Adrenal gland (tissue), 12 donors: ENCODE results near the gene DNAJC8. TPM values are rescaled to one million over a fixed set of nuclear protein-coding genes. Genes with fewer than 3 reads are reported as not detected.
A peak's percentile ranks its signal among the peaks of the same experiment; 100 is the strongest.

ENCODE experiments used
- DNase-seq, 7 donors: peaks; one replicate each; pipeline ENCODE4 v3.0.0-alpha.2; 2019 to 2020
- H3K27ac ChIP-seq, 5 donors: fragments of 200-600 bp; sonication (generic) in 4 of 5; 1 replicate in 3 of 5; 2 replicates in 2 of 5; pipeline versions ENCODE4 v1.5.1 to v1.8.0; 2016 to 2020; ENCODE audit warnings: mild to moderate bottlenecking in 1 of 5
- H3K27me3 ChIP-seq: fragments of 200-600 bp; 2 replicates; pipeline ENCODE4 v1.8.0; 2021
- H3K36me3 ChIP-seq, 2 donors: fragments of 200-600 bp; replicated peaks in 1 of 2; 1 replicate in 1 of 2; 2 replicates in 1 of 2; pipeline versions ENCODE4 v1.5.1 to v1.8.0; 2018 to 2022
- H3K4me1 ChIP-seq, 2 donors: fragments of 200-600 bp; replicated peaks in 1 of 2; 1 replicate in 1 of 2; 2 replicates in 1 of 2; pipeline versions ENCODE4 v1.5.1 to v1.8.0; 2018 to 2021
- H3K4me3 ChIP-seq, 4 donors: fragments of 200-600 bp; sonication (generic) in 3 of 4; one replicate each; pipeline ENCODE4 v1.5.1; 2016 to 2018
- H3K9me3 ChIP-seq, 3 donors: fragments of 200-600 bp; sonication (generic) in 1 of 3; replicated peaks in 1 of 3; 1 replicate in 2 of 3; 2 replicates in 1 of 3; pipeline versions ENCODE4 v1.5.1 to v1.8.0; 2016 to 2021
- POLR2A ChIP-seq, 2 donors: fragments of 450-650 bp; IDR thresholded peaks; one replicate each; pipeline ENCODE4 v1.6.1; 2017; ENCODE audit warnings: antibody characterized with exemption in 2 of 2, mild to moderate bottlenecking in 2 of 2, moderate library complexity in 1 of 2
- WGBS, 4 donors: extraction: QIAGEN DNeasy Blood & Tissue Kit in 2 of 4; methylation state at CpG; one replicate each; pipeline versions ENCODE4 v1.1.5 to v1.1.7; 2013 to 2017; 5-methylcytosine and 5-hydroxymethylcytosine counted together
- intact Hi-C, 2 donors: fragments of 100-400 bp; cut with DNase I; formaldehyde crosslinking; loops; one replicate each; pipeline versions ENCODE4 v1.14.1 to v1.15.0; 2022 to 2023
- polyA plus RNA-seq, 3 donors: library from polyadenylated mRNA; stranded (reverse); fragments of 200-250 nt in 2 of 3; fragments of 350-450 nt in 1 of 3; fragmentation: Illumina TruSeq in 1 of 3; extraction: RNeasy Lipid Tissue Mini Kit (QIAGEN cat#74804) in 1 of 3; gene quantifications; one replicate each; pipeline ENCODE4 v1.2.3, GENCODE V29; 2013 to 2014
- total RNA-seq, 9 donors: library from RNA; depleted of rRNA in 4 of 9; stranded (reverse); fragments of >200 nt in 4 of 9; fragments of 120-200 nt in 1 of 9; fragmentation: NEBNext Ultra II Directional in 1 of 9; extraction: Animal tissue kit (Norgen Biotek cat#: 25700) in 1 of 9; gene quantifications; one replicate each; pipeline versions ENCODE4 v1.1.0 to v1.2.4, GENCODE V29; 2013 to 2023
- TF ChIP-seq, protein P1 (sequence below), 6 experiments: fragments of 450-650 bp in 4 of 6; fragments of 200-600 bp in 2 of 6; sonication (generic) in 1 of 6; IDR thresholded peaks; 1 replicate in 5 of 6; 2 replicates in 1 of 6; pipeline versions ENCODE4 v1.5.1 to v1.8.0; 2016 to 2021; ENCODE audit warnings: antibody characterized with exemption in 6 of 6, mild to moderate bottlenecking in 2 of 6, moderate library complexity in 1 of 6
- donor health status: healthy with polysubstance abuse.
- donor health status: Bipolar disorder and iron deficiency.
- donor health status: DM: yes; HTN: yes; CAD: no.
- donor health status: DM: no; HTN: no; CAD: no.
- donor health status: DM: no; HTN: no; CAD: no.
- donor health status: DM: yes; HTN: yes; CAD: no.

DNAJC8 gene
- total and polyA plus RNA-seq, 12 donors: 45.7 to 150 (median 66.9) TPM

DNA sequence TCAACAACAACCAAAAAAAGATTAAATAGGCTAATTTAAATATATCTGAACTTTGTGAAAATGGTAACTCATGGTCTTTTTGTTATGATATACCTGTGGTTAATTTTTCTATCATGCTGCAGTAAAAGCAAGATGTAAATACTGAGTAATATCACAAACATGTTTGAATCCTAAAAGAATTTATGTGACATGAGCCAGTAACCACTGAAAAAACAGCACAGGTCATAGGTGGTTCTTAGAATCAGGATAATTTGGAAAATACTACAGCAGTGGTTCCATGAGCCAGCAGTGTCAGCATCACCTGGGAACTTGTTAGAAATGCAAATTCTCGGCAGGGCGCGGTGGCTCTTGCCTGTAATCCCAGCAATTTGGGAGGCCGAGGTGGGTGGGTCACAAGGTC is 7.2 kb upstream of the DNAJC8 start:
- Histone ChIP-seq H3K4me1 (peaks cover 14 to 45% of the 10 kb centered on the region in 2 donors), H3K4me3 (no peak overlapping the region), H3K27me3 (no peaks in the 10 kb centered on the region), H3K9me3 (no peaks in the 10 kb centered on the region), H3K27ac (no peak overlapping the region), H3K36me3 (no peaks in the 10 kb centered on the region)
- intact Hi-C loops: no loop called here
- no peak for DNase-seq
- 93 to 100% (median 96%) methylated on average over 4 of the region's 4 CpGs for WGBS, 4 donors
- TF ChIP-seq, protein P1, sequence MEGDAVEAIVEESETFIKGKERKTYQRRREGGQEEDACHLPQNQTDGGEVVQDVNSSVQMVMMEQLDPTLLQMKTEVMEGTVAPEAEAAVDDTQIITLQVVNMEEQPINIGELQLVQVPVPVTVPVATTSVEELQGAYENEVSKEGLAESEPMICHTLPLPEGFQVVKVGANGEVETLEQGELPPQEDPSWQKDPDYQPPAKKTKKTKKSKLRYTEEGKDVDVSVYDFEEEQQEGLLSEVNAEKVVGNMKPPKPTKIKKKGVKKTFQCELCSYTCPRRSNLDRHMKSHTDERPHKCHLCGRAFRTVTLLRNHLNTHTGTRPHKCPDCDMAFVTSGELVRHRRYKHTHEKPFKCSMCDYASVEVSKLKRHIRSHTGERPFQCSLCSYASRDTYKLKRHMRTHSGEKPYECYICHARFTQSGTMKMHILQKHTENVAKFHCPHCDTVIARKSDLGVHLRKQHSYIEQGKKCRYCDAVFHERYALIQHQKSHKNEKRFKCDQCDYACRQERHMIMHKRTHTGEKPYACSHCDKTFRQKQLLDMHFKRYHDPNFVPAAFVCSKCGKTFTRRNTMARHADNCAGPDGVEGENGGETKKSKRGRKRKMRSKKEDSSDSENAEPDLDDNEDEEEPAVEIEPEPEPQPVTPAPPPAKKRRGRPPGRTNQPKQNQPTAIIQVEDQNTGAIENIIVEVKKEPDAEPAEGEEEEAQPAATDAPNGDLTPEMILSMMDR (IDR thresholded peaks at IDR 0.05): no peak
- no peak for TF ChIP-seq POLR2A (IDR thresholded peaks at IDR 0.05)

GRCh38 chr1:28239004-28239403 is 6.2 kb upstream of the DNAJC8 start:
- Histone ChIP-seq H3K4me1 (peaks cover 9 to 35% of the 10 kb centered on the region in 2 donors), H3K27me3 (no peaks in the 10 kb centered on the region), H3K9me3 (no peaks in the 10 kb centered on the region), H3K27ac (no peak overlapping the region), H3K4me3 (no peak overlapping the region), H3K36me3 (no peaks in the 10 kb centered on the region)
- no peak for TF ChIP-seq POLR2A (IDR thresholded peaks at IDR 0.05)
- TF ChIP-seq, protein P1 (IDR thresholded peaks at IDR 0.05): no peak
- no peak for DNase-seq
- 49 to 64% (median 58%) methylated on average over 2 of the region's 2 CpGs for WGBS, 4 donors
- intact Hi-C loops: no loop called here

- peak overlapping the region in 4 of 5 donors; percentile 81 to 95 (median 85) for H3K27ac ChIP-seq
- peak overlapping the region; percentile 72 to 99 (median 90) for H3K4me3 ChIP-seq
- WGBS, 4 donors: 10 to 13% (median 10%) methylated on average over 20 of the region's 20 CpGs
- intact Hi-C loops: no loop called here
- TF ChIP-seq, protein P1 (IDR thresholded peaks at IDR 0.05): no peak
- no peak for TF ChIP-seq POLR2A (IDR thresholded peaks at IDR 0.05)
- no peaks in the 10 kb centered on the region for H3K27me3 ChIP-seq
- H3K4me1 ChIP-seq: peaks cover 13 to 44% of the 10 kb centered on the region in 2 donors
- DNase-seq: no peak
- H3K9me3 ChIP-seq: no peaks in the 10 kb centered on the region
- no peaks in the 10 kb centered on the region for H3K36me3 ChIP-seq
Observed at GRCh38 chr1:28236656-28237322, 4.0 kb upstream of the DNAJC8 start.

DNA sequence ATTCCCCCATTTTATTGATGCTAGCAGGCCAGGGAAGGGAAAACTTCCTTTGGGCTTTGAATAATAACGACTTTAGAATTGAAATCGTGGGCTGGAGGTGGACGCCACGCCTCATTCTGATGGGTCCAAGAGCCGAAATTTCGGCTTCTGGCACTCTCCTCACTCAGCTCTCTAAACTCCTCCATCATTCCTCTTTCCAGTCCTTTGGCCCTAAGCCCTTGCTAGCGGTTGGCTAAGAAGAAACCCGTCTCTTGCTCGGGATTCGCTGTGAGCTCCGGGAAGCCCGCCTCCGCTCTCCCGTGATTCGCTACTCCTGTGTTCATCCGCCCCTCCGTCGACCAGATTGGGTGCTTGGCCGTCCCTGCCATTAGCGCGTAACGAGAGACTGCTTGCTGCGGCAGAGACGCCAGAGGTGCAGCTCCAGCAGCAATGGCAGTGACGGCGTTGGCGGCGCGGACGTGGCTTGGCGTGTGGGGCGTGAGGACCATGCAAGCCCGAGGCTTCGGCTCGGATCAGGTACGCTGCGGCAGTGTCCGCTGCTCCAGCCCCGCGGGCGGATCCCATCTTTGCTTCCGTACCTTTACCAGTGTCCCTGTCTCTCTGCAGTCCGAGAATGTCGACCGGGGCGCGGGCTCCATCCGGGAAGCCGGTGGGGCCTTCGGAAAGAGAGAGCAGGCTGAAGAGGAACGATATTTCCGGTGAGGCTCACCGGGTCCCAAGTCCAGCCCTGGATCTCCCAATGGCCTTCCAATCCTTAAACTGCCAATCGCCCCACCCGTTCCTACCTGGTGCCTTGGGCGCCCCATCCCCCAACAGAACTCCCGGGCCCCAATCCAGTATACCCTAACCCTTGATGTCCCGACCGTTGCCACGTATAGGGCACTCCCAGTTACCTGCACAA is 3.2 kb upstream of the DNAJC8 start, which contains the start of gene ATP5IF1:
ATP5IF1 (plus strand) TSS at position 370 of the 901 bp plus-strand sequence; CDS start at position 430, 60 bp downstream.
- intact Hi-C loops: no loop called here
- Histone ChIP-seq H3K27ac (peak within 1 kb of the TSS; percentile 60 to 95 (median 83)), H3K4me1 (peaks cover 13 to 47% of the 10 kb centered on the region in 2 donors), H3K27me3 (no peaks in the 10 kb centered on the region), H3K9me3 (no peaks in the 10 kb centered on the region), H3K36me3 (no peaks in the 10 kb centered on the region), H3K4me3 (peak within 1 kb of the TSS; percentile 72 to 99 (median 90))
- 0 to 2% (median 0%) methylated on average over 12 to 60 of the region's 60 CpGs for WGBS, 4 donors
- TF ChIP-seq POLR2A (IDR thresholded peaks at IDR 0.05): peak; percentile 93 to 99
- TF ChIP-seq, protein P1 (IDR thresholded peaks at IDR 0.05): peak in 1 of 6 experiments; percentile 2
- DNase-seq: peak; percentile 95 to 99 (median 98)
